HepG2 (cell line): Measurements from ENCODE around the gene HOXC10. TPM values are rescaled to one million over a fixed set of nuclear protein-coding genes. Genes with fewer than 3 reads are reported as not detected.

Experiments
- ATAC-seq: fragments of 200-7000 bp; cut with Tn5 transposase; 3 replicates; pipeline ENCODE4 v1.9.1; 2020; ENCODE audit warnings: mild to moderate bottlenecking, moderate library complexity
- BruUV-seq: library from RNA; stranded (reverse); fragments of 400-500 nt; replicated peaks from 2 replicates; lab custom pipeline; 2021; lab: Mats Ljungman, UMichigan
- CTCF ChIA-PET: fragments of 300-600 bp; formaldehyde crosslinking; extraction: SDS; loops from one replicate; lab custom pipeline; 2021; ENCODE audit warnings: low total read pairs, inconsistent platforms, low intra/inter-chr PET ratio; lab: Yijun Ruan, JAX
- POLR2A ChIA-PET: fragments of 350-600 bp; sonication (Branson Sonifier 250); formaldehyde crosslinking; loops from one replicate; lab custom pipeline; 2020; ENCODE audit warnings: antibody characterized with exemption, inconsistent platforms; lab: Yijun Ruan, JAX
- DNase-seq: peaks from one replicate; pipeline ENCODE4 v3.0.0-alpha.2; 2015; ENCODE audit warnings: low spot score
- FAIRE-seq: peaks from 3 replicates; lab custom pipeline; 2011; peaks lifted over from hg19 to GRCh38; lab: Jason Lieb, UNC
- H2AFZ ChIP-seq: one replicate; pipeline ENCODE4 v1.6.1; 2011; ENCODE audit warnings: low read length, inconsistent platforms
- H3K27ac ChIP-seq: fragments of 300-600 bp; 3 replicates; pipeline ENCODE4 v1.8.0; 2011; ENCODE audit warnings: mixed run types, mild to moderate bottlenecking, mixed read lengths, low read length, inconsistent platforms; ENCODE audit not compliant: insufficient read depth; ENCODE audit errors: extremely low read length
- H3K27me3 ChIP-seq, 2 experiments: fragments of 200-600 bp in 1 of 2; 2 replicates in 1 of 2; 3 replicates in 1 of 2; pipeline versions ENCODE4 v1.6.0 to v1.8.0; 2011; ENCODE audit warnings: low read length in 2 of 2, mild to moderate bottlenecking in 2 of 2, moderate library complexity in 2 of 2, inconsistent platforms in 1 of 2; ENCODE audit not compliant: insufficient read depth in 2 of 2, control insufficient read depth in 1 of 2
- H3K36me3 ChIP-seq, 2 experiments: fragments of 200-600 bp in 1 of 2; replicated peaks in 1 of 2; 2 replicates in 1 of 2; 3 replicates in 1 of 2; pipeline versions ENCODE4 v1.5.1 to v1.8.0; 2011; ENCODE audit warnings: low read length in 2 of 2, inconsistent platforms in 1 of 2; ENCODE audit not compliant: insufficient read depth in 2 of 2, control insufficient read depth in 1 of 2
- H3K4me1 ChIP-seq: 2 replicates; pipeline ENCODE4 v1.5.1; 2012; ENCODE audit warnings: low read length, inconsistent platforms; ENCODE audit not compliant: insufficient read depth
- H3K4me2 ChIP-seq: 2 replicates; pipeline ENCODE4 v1.6.0; 2011; ENCODE audit warnings: low read depth, low read length, inconsistent platforms
- H3K4me3 ChIP-seq, 3 experiments: fragments of 200-600 bp in 1 of 3; sonication (generic), shearing (Covaris generic) in 1 of 3; replicated peaks in 1 of 3; 2 replicates each; pipeline ENCODE4 v1.5.1; 2011 to 2016; ENCODE audit warnings: low read length in 3 of 3, inconsistent platforms in 2 of 3, low read depth in 2 of 3, mild to moderate bottlenecking in 2 of 3, control low read depth in 1 of 3, mixed read lengths in 1 of 3; ENCODE audit not compliant: insufficient read depth in 1 of 3
- H3K79me2 ChIP-seq: one replicate; pipeline ENCODE4 v1.6.1; 2011; ENCODE audit warnings: low read length, inconsistent platforms; ENCODE audit not compliant: insufficient read depth
- H3K9ac ChIP-seq: 2 replicates; pipeline ENCODE4 v1.6.0; 2011; ENCODE audit warnings: mild to moderate bottlenecking, low read depth, low read length, inconsistent platforms; ENCODE audit not compliant: insufficient read depth
- H3K9me3 ChIP-seq: 2 replicates; pipeline ENCODE4 v1.5.1; 2012; ENCODE audit warnings: mild to moderate bottlenecking, low read length
- H4K20me1 ChIP-seq: 2 replicates; pipeline ENCODE4 v1.6.0; 2011; ENCODE audit warnings: inconsistent platforms, mild to moderate bottlenecking, low read length, moderate library complexity; ENCODE audit not compliant: insufficient read depth
- BHLHE40 ChIP-seq: IDR thresholded peaks from 2 replicates; pipeline ENCODE4 v1.6.1; 2011; ENCODE audit warnings: low read length, improper control_type of control experiment
- HOXA7 ChIP-seq: sonication (generic); formaldehyde crosslinking; IDR thresholded peaks from 2 replicates; pipeline ENCODE4 v1.8.1; 2022; ENCODE audit warnings: mild to moderate bottlenecking, missing genetic modification reagents, moderate library complexity
- MNT ChIP-seq: fragments of 450-650 bp; IDR thresholded peaks from 2 replicates; pipeline ENCODE4 v1.6.1; 2016
- RAD51 ChIP-seq: fragments of 450-650 bp; IDR thresholded peaks from 2 replicates; pipeline ENCODE4 v1.6.1; 2016; ENCODE audit warnings: borderline replicate concordance
- TEF ChIP-seq: sonication (generic); formaldehyde crosslinking; IDR thresholded peaks from 2 replicates; pipeline ENCODE4 v1.5.0; 2020; ENCODE audit warnings: missing genetic modification reagents
- ZBED4 ChIP-seq: sonication (generic); formaldehyde crosslinking; IDR thresholded peaks from 2 replicates; pipeline ENCODE4 v1.4.0; 2020; ENCODE audit warnings: missing genetic modification reagents, borderline replicate concordance
- ZFP91 ChIP-seq: sonication (generic); formaldehyde crosslinking; IDR thresholded peaks from 2 replicates; pipeline ENCODE4 v1.9.0; 2022; ENCODE audit warnings: missing genetic modification reagents, mild to moderate bottlenecking, borderline replicate concordance
- ZNF33A ChIP-seq: sonication (generic); formaldehyde crosslinking; IDR thresholded peaks from 2 replicates; pipeline ENCODE4 v1.5.1; 2020; ENCODE audit warnings: missing genetic modification reagents, mild to moderate bottlenecking, moderate library complexity, borderline replicate concordance
- WGBS: methylation state at CpG from one replicate; pipeline ENCODE4 v1.1.6; 2017; ENCODE audit warnings: low lambda C conversion rate; 5-methylcytosine and 5-hydroxymethylcytosine counted together
- in situ Hi-C: cut with HindIII; loops from 2 replicates; pipeline ENCODE4 v1.10.0; 2017; ENCODE audit warnings: low pct_unique_long_range_greater_than_20kb; ENCODE audit not compliant: extremely low pct_ligation_motif_present
- intact Hi-C: fragments of 100-400 bp; cut with micrococcal nuclease; formaldehyde crosslinking; loops from one replicate; pipeline ENCODE4 v1.10.0; 2022; ENCODE audit not compliant: unreplicated experiment
- polyA plus RNA-seq, 8 experiments: library from polyadenylated mRNA; depleted of rRNA in 3 of 8; stranded (reverse) in 7 of 8; unstranded in 1 of 8; fragments of >200 nt; fragmentation: Illumina TruSeq in 4 of 8; extraction: Trizol in 4 of 8; gene quantifications; 2 replicates each; pipeline versions ENCODE4 v1.2.1 to v1.2.3, GENCODE V29; 2011 to 2016; ENCODE audit warnings: low read depth in 4 of 8, missing spikeins in 1 of 8, mixed read lengths in 1 of 8; ENCODE audit not compliant: insufficient read depth in 1 of 8
- total RNA-seq, 5 experiments: library from RNA; depleted of rRNA; stranded (reverse); fragments of >200 nt; fragmentation: Illumina TruSeq; extraction: Trizol; gene quantifications; 2 replicates each; pipeline ENCODE4 v1.2.3, GENCODE V29; 2016; ENCODE audit warnings: low read depth in 1 of 5

HOXC10 gene
- total and polyA plus RNA-seq, 2 of the 13 experiments (the other 11 are each of a cell fraction or from before 2014, with no cell fraction given) = not detected

GRCh38 chr12:53937596-53938325 is 47.2 kb upstream of the HOXC10 start (continued):
- TF ChIP-seq ZBED4 (CRISPR knock-in tag) (no peak), HOXA7 (CRISPR knock-in tag) (no peak), TEF (CRISPR knock-in tag) (no peak)

DNA sequence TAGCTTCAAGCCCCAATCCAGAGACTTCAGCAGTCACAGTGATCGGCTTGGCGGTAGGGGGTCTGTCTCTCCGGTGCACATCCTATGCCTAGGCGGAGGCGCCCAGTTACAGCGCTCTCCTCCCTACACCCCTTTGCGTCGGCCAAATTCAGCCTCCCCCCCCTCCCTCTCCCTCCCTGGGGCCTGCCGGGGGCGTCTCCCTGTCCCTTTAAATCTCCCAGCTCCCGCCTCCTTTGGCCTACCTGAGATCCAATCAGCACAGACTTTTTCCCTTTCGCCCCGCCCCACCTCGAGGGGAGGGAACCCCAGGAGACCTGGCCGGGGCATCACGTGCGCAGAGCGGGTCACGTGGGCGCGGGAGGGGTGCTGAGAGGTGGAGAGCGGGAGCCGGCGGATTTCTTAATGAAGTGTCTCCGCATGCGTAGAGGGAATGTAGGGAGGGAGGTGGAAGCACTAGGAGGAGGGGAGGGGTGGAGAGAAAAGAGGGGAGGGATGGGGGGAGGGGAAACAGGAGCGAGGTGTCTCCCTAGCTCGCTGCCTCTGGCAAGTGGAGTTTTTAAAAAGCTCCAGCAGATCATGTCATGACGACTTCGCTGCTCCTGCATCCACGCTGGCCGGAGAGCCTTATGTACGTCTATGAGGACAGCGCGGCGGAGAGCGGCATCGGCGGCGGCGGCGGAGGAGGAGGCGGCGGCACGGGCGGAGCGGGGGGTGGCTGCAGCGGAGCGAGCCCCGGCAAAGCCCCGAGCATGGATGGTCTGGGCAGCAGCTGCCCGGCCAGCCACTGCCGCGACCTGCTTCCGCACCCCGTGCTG is 46.4 kb upstream of the HOXC10 start, which contains the start of gene HOXC13:
TSS of gene HOXC13 (plus strand) at position 506 of the 815 bp plus-strand sequence. CDS start at position 582, 76 bp downstream.
- no peaks in the 10 kb centered on the region for H3K4me1 ChIP-seq
- in situ Hi-C loops = loop anchor here (25.0 kb wide), 1 partner anchor 151 kb away; no protein-coding TSS in a partner anchor
- ChIA-PET POLR2A (no interaction called here), CTCF (no interaction called here)
- H2AFZ ChIP-seq = no peak within 1 kb of the TSS
- no peak for FAIRE-seq
- no peaks in the 10 kb centered on the region for H4K20me1 ChIP-seq
- H3K36me3 ChIP-seq = no peaks in the 10 kb centered on the region
- no peaks in the 10 kb centered on the region for H3K79me2 ChIP-seq
- peak; percentile 23; the same call in 1 of the 3 replicates for ATAC-seq
- peak within 1 kb of the TSS; percentile 36; the same call in 1 of the 2 replicates for H3K4me2 ChIP-seq
- H3K4me3 ChIP-seq = no peak within 1 kb of the TSS
- H3K9ac ChIP-seq = no peak within 1 kb of the TSS
- H3K9me3 ChIP-seq = no peaks in the 10 kb centered on the region
- intact Hi-C loops = no loop called here
- no TSS peak for BruUV-seq
- no peak within 1 kb of the TSS for H3K27ac ChIP-seq
- peaks cover 7 to 87% of the 10 kb centered on the region in 2 experiments; a peak in 4 of 5 replicates for H3K27me3 ChIP-seq
- peak; percentile 33 for DNase-seq
- 48% methylated on average over 42 of the region's 56 CpGs for WGBS
- TF ChIP-seq ZNF33A (CRISPR knock-in tag) = no peak
- TF ChIP-seq MNT = peak; percentile 23; the same call in 1 of the 2 replicates
- TF ChIP-seq ZFP91 = peak; percentile 92
- TF ChIP-seq RAD51 = peak; percentile 72
- peak; percentile 36 for TF ChIP-seq BHLHE40
